K562 (cell line): ENCODE results near the gene ROS1. TPM values are rescaled to one million over a fixed set of nuclear protein-coding genes. Genes with fewer than 3 reads are reported as not detected.

Source experiments
- ATAC-seq: fragments of 200-7000 bp; cut with Tn5 transposase; 3 replicates; pipeline ENCODE4 v1.9.1; 2020; ENCODE audit warnings: moderate library complexity
- BruUV-seq: library from RNA; stranded (reverse); fragments of 400-500 nt; replicated peaks from 2 replicates; lab custom pipeline; 2021; lab: Mats Ljungman, UMichigan
- CTCF ChIA-PET: fragments of 300-600 bp; formaldehyde crosslinking; extraction: SDS; loops from one replicate; lab custom pipeline; 2021; ENCODE audit warnings: low intra/inter-chr PET ratio; lab: Yijun Ruan, JAX
- POLR2A ChIA-PET: fragments of 300-600, 350-650 bp; sonication (Branson Sonifier 250); formaldehyde crosslinking; extraction: SDS; loops from one replicate; lab custom pipeline; 2021; ENCODE audit warnings: antibody characterized with exemption, inconsistent platforms; lab: Yijun Ruan, JAX
- DNase-seq, 4 experiments: peaks; one replicate each; pipeline versions ENCODE4 v3.0.0 to v3.0.0-alpha.2; 2011 to 2018; ENCODE audit warnings: low spot score in 3 of 4, mixed read lengths in 3 of 4; ENCODE audit errors: extremely low read depth in 1 of 4
- FAIRE-seq: peaks from 2 replicates; lab custom pipeline; 2011; peaks lifted over from hg19 to GRCh38; lab: Jason Lieb, UNC
- H2AFZ ChIP-seq: 2 replicates; pipeline ENCODE4 v1.6.0; 2011; ENCODE audit warnings: low read depth, low read length, control low read depth, inconsistent platforms
- H3K27ac ChIP-seq: fragments of 200-600 bp; 3 replicates; pipeline ENCODE4 v1.8.0; 2011; ENCODE audit warnings: low read depth, mild to moderate bottlenecking, control low read depth, inconsistent platforms, low read length, moderate library complexity, mixed read lengths; ENCODE audit errors: extremely low read depth
- H3K27me3 ChIP-seq, 2 experiments: fragments of 300-600 bp in 1 of 2; 2 replicates in 1 of 2; 3 replicates in 1 of 2; pipeline versions ENCODE4 v1.6.0 to v1.8.0; 2011; ENCODE audit warnings: inconsistent platforms in 2 of 2, low read length in 2 of 2, mild to moderate bottlenecking in 1 of 2, mixed read lengths in 1 of 2, moderate library complexity in 1 of 2; ENCODE audit not compliant: control insufficient read depth in 2 of 2, insufficient read depth in 2 of 2
- H3K36me3 ChIP-seq: fragments of 300-600 bp; 3 replicates; pipeline ENCODE4 v1.8.0; 2011; ENCODE audit warnings: mild to moderate bottlenecking, low read length, inconsistent platforms; ENCODE audit not compliant: control insufficient read depth, insufficient read depth
- H3K4me1 ChIP-seq, 2 experiments: fragments of 200-600 bp in 1 of 2; replicated peaks in 1 of 2; 2 replicates in 1 of 2; 3 replicates in 1 of 2; pipeline versions ENCODE4 v1.5.1 to v1.8.0; 2011; ENCODE audit warnings: inconsistent platforms in 2 of 2, low read length in 2 of 2, mild to moderate bottlenecking in 1 of 2, mixed read lengths in 1 of 2, moderate library complexity in 1 of 2; ENCODE audit not compliant: control insufficient read depth in 2 of 2, insufficient read depth in 2 of 2
- H3K4me2 ChIP-seq: 2 replicates; pipeline ENCODE4 v1.6.1; 2011; ENCODE audit warnings: low read length, control low read depth, inconsistent platforms, mixed read lengths; ENCODE audit not compliant: insufficient read depth
- H3K4me3 ChIP-seq: fragments of 200-600 bp; sonication (generic), shearing (Covaris generic); 2 replicates; pipeline ENCODE4 v1.5.1; 2016; ENCODE audit warnings: control low read depth, inconsistent platforms
- H3K79me2 ChIP-seq: fragments of 200-600 bp; 3 replicates; pipeline ENCODE4 v1.8.0; 2011; ENCODE audit warnings: low read length, inconsistent platforms; ENCODE audit not compliant: control insufficient read depth, insufficient read depth
- H3K9ac ChIP-seq, 2 experiments: 2 replicates each; pipeline versions ENCODE4 v1.6.0 to v1.6.1; 2011; ENCODE audit warnings: low read depth in 2 of 2, low read length in 2 of 2, control low read depth in 1 of 2, inconsistent platforms in 1 of 2, mild to moderate bottlenecking in 1 of 2, mixed read lengths in 1 of 2; ENCODE audit not compliant: insufficient read depth in 1 of 2
- H3K9me1 ChIP-seq: one replicate; pipeline ENCODE4 v1.6.0; 2011; ENCODE audit warnings: inconsistent platforms, mild to moderate bottlenecking, low read length, moderate library complexity; ENCODE audit not compliant: control insufficient read depth, insufficient read depth
- H3K9me3 ChIP-seq: replicated peaks from 2 replicates; pipeline ENCODE4 v1.5.1; 2011; ENCODE audit warnings: low read depth, low read length, inconsistent platforms; ENCODE audit not compliant: control insufficient read depth, insufficient read depth
- H4K20me1 ChIP-seq: replicated peaks from 2 replicates; pipeline ENCODE4 v1.6.1; 2011; ENCODE audit warnings: low read length, inconsistent platforms, mixed read lengths; ENCODE audit not compliant: control insufficient read depth, insufficient read depth
- ARNT ChIP-seq, 2 experiments: fragments of 450-650 bp; IDR thresholded peaks; 2 replicates each; pipeline ENCODE4 v1.6.1; 2016; ENCODE audit warnings: mild to moderate bottlenecking in 1 of 2
- CBX3 ChIP-seq, 2 experiments: IDR thresholded peaks; 1 replicate in 1 of 2; 2 replicates in 1 of 2; pipeline ENCODE4 v1.6.1; 2012; ENCODE audit warnings: inconsistent platforms in 2 of 2, low read length in 2 of 2, borderline replicate concordance in 1 of 2, control low read depth in 1 of 2
- FOXJ2 ChIP-seq: fragments of 200-800 bp; sonication (Bioruptor generic); IDR thresholded peaks from 2 replicates; pipeline ENCODE4 v1.6.1; 2016; ENCODE audit warnings: missing genetic modification characterization, missing compliant biosample characterization
- HLTF ChIP-seq: fragments of 450-650 bp; IDR thresholded peaks from 2 replicates; pipeline ENCODE4 v1.6.1; 2016
- HNRNPUL1 ChIP-seq: fragments of 200-400 bp; formaldehyde crosslinking; IDR thresholded peaks from 2 replicates; pipeline ENCODE4 v1.6.1; 2017; ENCODE audit warnings: low read length
- KDM5B ChIP-seq: fragments of 200-600 bp; sonication (generic); IDR thresholded peaks from 2 replicates; pipeline ENCODE4 v1.6.1; 2012; ENCODE audit warnings: low read depth, mild to moderate bottlenecking, moderate library complexity, low read length, control low read depth, inconsistent platforms; ENCODE audit not compliant: insufficient replicate concordance
- MYBL2 ChIP-seq, 2 experiments: fragments of 450-650 bp in 1 of 2; sonication (generic) in 1 of 2; formaldehyde crosslinking in 1 of 2; IDR thresholded peaks; 2 replicates each; pipeline versions ENCODE4 v1.6.1 to v1.8.1; 2017 to 2022; ENCODE audit warnings: borderline replicate concordance in 1 of 2, inconsistent platforms in 1 of 2, low read depth in 1 of 2, mild to moderate bottlenecking in 1 of 2, missing genetic modification reagents in 1 of 2, moderate library complexity in 1 of 2
- NUFIP1 ChIP-seq: fragments of 450-650 bp; IDR thresholded peaks from 2 replicates; pipeline ENCODE4 v1.6.1; 2018; ENCODE audit not compliant: partially characterized antibody
- SIN3B ChIP-seq: fragments of 450-650 bp; IDR thresholded peaks from 2 replicates; pipeline ENCODE4 v1.6.1; 2017; ENCODE audit warnings: low read depth, mild to moderate bottlenecking, moderate library complexity
- ZBTB17 ChIP-seq: fragments of 450-650 bp; formaldehyde crosslinking; IDR thresholded peaks from 2 replicates; pipeline ENCODE4 v1.4.0; 2020; ENCODE audit warnings: mild to moderate bottlenecking
- ZC3H4 ChIP-seq: sonication (generic); formaldehyde crosslinking; IDR thresholded peaks from 2 replicates; pipeline ENCODE4 v1.9.0; 2021; ENCODE audit warnings: missing genetic modification reagents, borderline replicate concordance
- ZNF197 ChIP-seq: fragments of 200-800 bp; sonication (Bioruptor generic); IDR thresholded peaks from 2 replicates; pipeline ENCODE4 v1.6.1; 2016; ENCODE audit warnings: low read depth, missing genetic modification characterization, missing compliant biosample characterization
- in situ Hi-C: fragments of 300-500 bp; cut with MboI; formaldehyde crosslinking; loops from 4 replicates; pipeline ENCODE4 v1.15.0; 2018; ENCODE audit warnings: inconsistent platforms, mixed read lengths
- intact Hi-C: fragments of 100-400 bp; cut with micrococcal nuclease; formaldehyde crosslinking; loops from 2 replicates; pipeline ENCODE4 v1.14.2; 2022
- polyA plus RNA-seq, 8 experiments: library from polyadenylated mRNA; depleted of rRNA in 4 of 8; stranded (reverse) in 5 of 8; unstranded in 3 of 8; fragments of >200 nt; fragmentation: Nextera tagmentation in 2 of 8; fragmentation: Illumina TruSeq in 1 of 8; extraction: Ambion mirVana in 2 of 8; extraction: Trizol in 1 of 8; gene quantifications; 2 replicates each; pipeline versions ENCODE4 v1.2.1 to v1.2.3, GENCODE V29; 2011 to 2014; ENCODE audit warnings: inconsistent platforms in 1 of 8, missing spikeins in 1 of 8
- total RNA-seq, 7 experiments: library from RNA; depleted of rRNA in 6 of 7; stranded (reverse); fragments of >200 nt in 6 of 7; fragmentation: Illumina TruSeq in 2 of 7; extraction: Trizol in 2 of 7; gene quantifications; 2 replicates each; pipeline versions ENCODE4 v1.2.1 to v1.2.3, GENCODE V29; 2011 to 2021; ENCODE audit warnings: low replicate concordance in 1 of 7
- TF ChIP-seq, protein P1 (sequence below): sonication (generic); formaldehyde crosslinking; IDR thresholded peaks from 2 replicates; pipeline ENCODE4 v1.8.0; 2022; ENCODE audit warnings: missing genetic modification reagents, mild to moderate bottlenecking, borderline replicate concordance
- TF ChIP-seq, protein P2 (sequence below): sonication (generic); formaldehyde crosslinking; IDR thresholded peaks from 2 replicates; pipeline ENCODE4 v1.8.0; 2023; ENCODE audit warnings: missing genetic modification reagents, mild to moderate bottlenecking, borderline replicate concordance
- TF ChIP-seq, protein P3 (sequence below): fragments of 250-450 bp; sonication (Bioruptor Pico); IDR thresholded peaks from 2 replicates; pipeline ENCODE4 v1.9.0; 2021; ENCODE audit warnings: mild to moderate bottlenecking, inconsistent platforms

Gene ROS1
- total and polyA plus RNA-seq, 9 of the 15 experiments (the other 6 are each of a cell fraction or from before 2014, with no cell fraction given), result under 0.01 to 0.16 (median 0.04) TPM; not detected in 6

DNA sequence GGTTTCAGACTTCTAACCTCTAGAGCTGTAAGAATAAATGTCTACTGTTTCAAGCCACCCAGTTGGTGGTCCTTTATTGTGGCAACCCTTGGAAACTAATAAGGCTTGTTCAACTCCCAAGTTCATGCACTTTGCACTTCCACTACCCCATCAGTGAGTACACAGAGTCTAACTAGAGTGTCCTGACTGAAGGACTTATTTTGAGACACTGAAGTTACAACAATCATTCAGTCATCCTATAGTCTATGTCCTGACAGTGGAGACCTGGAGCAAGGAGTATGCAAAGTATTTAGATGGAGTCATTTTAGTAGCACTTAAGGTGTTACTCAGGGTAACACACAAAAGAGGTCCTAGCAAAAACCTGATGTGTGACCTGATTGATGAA, 97.7 kb downstream of the ROS1 start:
- Histone ChIP-seq H3K79me2 (no peaks in the 10 kb centered on the region), H3K4me1 (no peaks in the 10 kb centered on the region; a peak in 1 of 5 replicates), H4K20me1 (no peaks in the 10 kb centered on the region), H3K9me3 (no peaks in the 10 kb centered on the region), H3K4me2 (no peak overlapping the region), H3K27me3 (no peaks in the 10 kb centered on the region), H3K9me1 (no peaks in the 10 kb centered on the region), H3K36me3 (no peaks in the 10 kb centered on the region), H2AFZ (no peak overlapping the region), H3K27ac (no peak overlapping the region), H3K9ac (no peak overlapping the region), H3K4me3 (no peak overlapping the region)
- no peak for DNase-seq
- no TSS peak for BruUV-seq
- no peak for ATAC-seq
- POLR2A ChIA-PET, result no interaction called here
- no peak for FAIRE-seq
- in situ Hi-C loops, result no loop called here
- CTCF ChIA-PET, result no interaction called here
- intact Hi-C loops, result loop anchor here (10.0 kb wide), 1 partner anchor 543 kb away; no protein-coding TSS in a partner anchor
- TF ChIP-seq ARNT (IDR thresholded peaks at IDR 0.05) (no peak), FOXJ2 (tag) (no peak), HNRNPUL1 (no peak), SIN3B (no peak), CBX3 (IDR thresholded peaks at IDR 0.05; ENCODE audit: borderline replicate concordance in 1 of 2, low read length in 2 of 2) (no peak), ZC3H4 (CRISPR knock-in tag) (no peak), ZBTB17 (CRISPR knock-in tag) (no peak), NUFIP1 (no peak), HLTF (no peak), ZNF197 (no peak), MYBL2 (IDR thresholded peaks at IDR 0.05; ENCODE audit: low read depth) (no peak), MYBL2 (CRISPR knock-in tag; IDR thresholded peaks at IDR 0.05; ENCODE audit: borderline replicate concordance) (no peak), KDM5B (no peak)
- TF ChIP-seq, protein P1, sequence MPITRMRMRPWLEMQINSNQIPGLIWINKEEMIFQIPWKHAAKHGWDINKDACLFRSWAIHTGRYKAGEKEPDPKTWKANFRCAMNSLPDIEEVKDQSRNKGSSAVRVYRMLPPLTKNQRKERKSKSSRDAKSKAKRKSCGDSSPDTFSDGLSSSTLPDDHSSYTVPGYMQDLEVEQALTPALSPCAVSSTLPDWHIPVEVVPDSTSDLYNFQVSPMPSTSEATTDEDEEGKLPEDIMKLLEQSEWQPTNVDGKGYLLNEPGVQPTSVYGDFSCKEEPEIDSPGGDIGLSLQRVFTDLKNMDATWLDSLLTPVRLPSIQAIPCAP (CRISPR knock-in tag), result no peak
- TF ChIP-seq, protein P2, sequence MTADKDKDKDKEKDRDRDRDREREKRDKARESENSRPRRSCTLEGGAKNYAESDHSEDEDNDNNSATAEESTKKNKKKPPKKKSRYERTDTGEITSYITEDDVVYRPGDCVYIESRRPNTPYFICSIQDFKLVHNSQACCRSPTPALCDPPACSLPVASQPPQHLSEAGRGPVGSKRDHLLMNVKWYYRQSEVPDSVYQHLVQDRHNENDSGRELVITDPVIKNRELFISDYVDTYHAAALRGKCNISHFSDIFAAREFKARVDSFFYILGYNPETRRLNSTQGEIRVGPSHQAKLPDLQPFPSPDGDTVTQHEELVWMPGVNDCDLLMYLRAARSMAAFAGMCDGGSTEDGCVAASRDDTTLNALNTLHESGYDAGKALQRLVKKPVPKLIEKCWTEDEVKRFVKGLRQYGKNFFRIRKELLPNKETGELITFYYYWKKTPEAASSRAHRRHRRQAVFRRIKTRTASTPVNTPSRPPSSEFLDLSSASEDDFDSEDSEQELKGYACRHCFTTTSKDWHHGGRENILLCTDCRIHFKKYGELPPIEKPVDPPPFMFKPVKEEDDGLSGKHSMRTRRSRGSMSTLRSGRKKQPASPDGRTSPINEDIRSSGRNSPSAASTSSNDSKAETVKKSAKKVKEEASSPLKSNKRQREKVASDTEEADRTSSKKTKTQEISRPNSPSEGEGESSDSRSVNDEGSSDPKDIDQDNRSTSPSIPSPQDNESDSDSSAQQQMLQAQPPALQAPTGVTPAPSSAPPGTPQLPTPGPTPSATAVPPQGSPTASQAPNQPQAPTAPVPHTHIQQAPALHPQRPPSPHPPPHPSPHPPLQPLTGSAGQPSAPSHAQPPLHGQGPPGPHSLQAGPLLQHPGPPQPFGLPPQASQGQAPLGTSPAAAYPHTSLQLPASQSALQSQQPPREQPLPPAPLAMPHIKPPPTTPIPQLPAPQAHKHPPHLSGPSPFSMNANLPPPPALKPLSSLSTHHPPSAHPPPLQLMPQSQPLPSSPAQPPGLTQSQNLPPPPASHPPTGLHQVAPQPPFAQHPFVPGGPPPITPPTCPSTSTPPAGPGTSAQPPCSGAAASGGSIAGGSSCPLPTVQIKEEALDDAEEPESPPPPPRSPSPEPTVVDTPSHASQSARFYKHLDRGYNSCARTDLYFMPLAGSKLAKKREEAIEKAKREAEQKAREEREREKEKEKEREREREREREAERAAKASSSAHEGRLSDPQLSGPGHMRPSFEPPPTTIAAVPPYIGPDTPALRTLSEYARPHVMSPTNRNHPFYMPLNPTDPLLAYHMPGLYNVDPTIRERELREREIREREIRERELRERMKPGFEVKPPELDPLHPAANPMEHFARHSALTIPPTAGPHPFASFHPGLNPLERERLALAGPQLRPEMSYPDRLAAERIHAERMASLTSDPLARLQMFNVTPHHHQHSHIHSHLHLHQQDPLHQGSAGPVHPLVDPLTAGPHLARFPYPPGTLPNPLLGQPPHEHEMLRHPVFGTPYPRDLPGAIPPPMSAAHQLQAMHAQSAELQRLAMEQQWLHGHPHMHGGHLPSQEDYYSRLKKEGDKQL (CRISPR knock-in tag), result no peak
- TF ChIP-seq, protein P3, sequence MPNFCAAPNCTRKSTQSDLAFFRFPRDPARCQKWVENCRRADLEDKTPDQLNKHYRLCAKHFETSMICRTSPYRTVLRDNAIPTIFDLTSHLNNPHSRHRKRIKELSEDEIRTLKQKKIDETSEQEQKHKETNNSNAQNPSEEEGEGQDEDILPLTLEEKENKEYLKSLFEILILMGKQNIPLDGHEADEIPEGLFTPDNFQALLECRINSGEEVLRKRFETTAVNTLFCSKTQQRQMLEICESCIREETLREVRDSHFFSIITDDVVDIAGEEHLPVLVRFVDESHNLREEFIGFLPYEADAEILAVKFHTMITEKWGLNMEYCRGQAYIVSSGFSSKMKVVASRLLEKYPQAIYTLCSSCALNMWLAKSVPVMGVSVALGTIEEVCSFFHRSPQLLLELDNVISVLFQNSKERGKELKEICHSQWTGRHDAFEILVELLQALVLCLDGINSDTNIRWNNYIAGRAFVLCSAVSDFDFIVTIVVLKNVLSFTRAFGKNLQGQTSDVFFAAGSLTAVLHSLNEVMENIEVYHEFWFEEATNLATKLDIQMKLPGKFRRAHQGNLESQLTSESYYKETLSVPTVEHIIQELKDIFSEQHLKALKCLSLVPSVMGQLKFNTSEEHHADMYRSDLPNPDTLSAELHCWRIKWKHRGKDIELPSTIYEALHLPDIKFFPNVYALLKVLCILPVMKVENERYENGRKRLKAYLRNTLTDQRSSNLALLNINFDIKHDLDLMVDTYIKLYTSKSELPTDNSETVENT, result no peak
